ENCODE data around the gene TOMM7.
A peak's percentile ranks its signal among the peaks of the same experiment; 100 is the strongest.
"Not testable (repeated sequence)": the region's sequence is repeated elsewhere in the genome, so short reads cannot be mapped to it uniquely, and the experiment has no call there.

The TOMM7 gene

DNA sequence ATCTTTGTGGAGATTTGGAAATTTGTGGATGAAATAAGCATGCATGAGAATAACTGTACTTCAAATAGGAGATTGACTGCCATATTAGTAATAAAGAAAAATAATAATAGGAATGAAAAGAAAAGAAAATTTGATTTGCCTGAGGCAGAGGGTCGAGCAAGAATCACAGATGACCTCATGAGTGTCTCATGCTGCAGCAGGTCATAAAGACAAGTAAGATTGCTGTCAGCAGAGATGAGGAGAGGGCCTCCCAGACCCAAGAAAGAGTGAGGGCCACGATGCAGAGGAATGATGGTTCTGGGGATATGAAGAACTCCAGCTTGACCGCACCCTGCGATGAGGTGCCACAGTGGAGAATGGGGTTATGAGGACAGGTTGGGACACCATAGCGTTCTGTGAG is 39.2 kb downstream of the TOMM7 start:
- DNase-seq (ENCODE audit: low read depth), result no peak

DNA sequence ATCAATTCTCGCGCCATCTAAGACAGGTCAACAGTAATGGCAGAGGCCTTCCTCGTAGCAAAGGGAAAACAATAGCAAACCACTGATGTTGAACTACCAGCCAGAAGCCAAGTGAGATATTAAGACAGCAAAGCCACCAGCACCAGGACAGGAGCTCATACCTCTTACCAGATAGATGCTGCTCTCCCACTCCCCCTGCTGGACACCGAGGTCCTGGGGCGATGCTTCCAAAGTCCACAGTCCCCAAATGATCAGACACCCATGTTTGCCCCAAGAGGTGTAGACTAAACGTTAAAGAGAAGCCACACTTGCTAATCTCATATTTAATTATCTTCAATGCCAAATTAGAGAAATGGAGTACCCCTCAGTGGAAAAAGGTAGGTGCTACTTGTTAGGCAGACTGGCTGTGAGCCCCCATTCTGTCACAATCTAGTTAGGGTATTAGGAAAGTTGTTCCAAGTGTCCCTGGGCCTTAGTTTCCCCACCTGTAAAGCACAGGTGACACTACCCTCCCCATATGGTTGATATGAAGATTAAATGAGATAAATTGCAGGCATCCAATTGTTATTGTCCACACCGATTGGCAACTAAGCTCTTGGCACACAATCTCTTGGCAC is 39.9 kb downstream of the TOMM7 start:
- DNase-seq (ENCODE audit: low read depth), result peak; percentile 62

DNA sequence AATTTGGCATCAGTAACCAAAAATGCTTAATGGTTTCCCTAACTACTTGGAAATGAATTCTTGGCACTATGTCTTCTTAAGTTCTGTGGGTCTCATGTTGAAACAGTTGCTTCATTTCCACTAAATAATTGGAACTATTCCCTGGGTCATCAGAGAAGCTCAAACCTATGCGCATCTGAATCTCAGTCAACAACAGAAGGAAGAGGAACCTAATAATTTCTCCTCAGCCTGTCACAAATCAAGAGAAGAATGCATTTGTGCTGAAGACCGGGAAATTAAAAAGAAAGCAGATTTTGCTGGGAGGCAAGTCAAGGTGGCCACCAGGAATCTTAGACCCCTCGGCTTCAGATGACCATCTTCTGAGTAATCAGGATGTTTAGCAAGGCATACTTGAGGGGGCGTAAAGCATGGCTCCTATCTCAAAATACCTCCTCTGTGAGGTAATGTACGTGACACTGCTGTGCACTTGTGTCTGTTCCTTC is 41.4 kb downstream of the TOMM7 start:
- no peak for DNase-seq (ENCODE audit: low read depth)

DNA sequence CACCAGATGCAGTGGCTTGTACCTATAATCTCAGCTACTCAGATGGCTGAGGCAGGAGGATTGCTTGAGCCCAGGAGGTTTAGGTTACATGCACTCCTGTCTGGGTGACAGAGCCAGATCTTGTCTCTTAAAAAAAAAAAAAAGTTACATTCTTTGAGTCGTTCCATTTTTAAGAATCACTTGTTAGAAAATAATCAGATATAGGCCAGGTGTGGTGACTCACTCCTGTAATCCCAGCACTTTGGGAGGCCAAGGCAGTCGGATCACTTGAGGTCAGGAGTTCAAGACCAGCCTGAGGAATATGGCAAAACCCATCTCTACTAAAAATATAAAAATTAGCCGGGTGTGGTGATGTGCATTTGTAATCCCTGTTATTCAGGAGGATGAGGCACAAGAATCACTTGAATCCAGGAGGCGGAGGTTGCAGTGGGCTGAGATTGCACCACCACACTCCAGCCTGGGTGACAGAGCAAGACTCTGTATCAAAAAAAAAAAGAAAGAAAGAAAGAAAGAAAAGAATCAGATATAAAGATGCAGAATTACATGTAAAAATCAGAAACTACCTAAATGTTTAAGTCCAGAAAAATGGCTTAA is 42.8 kb downstream of the TOMM7 start:
- DNase-seq (ENCODE audit: low read depth), result not testable (repeated sequence)

DNA sequence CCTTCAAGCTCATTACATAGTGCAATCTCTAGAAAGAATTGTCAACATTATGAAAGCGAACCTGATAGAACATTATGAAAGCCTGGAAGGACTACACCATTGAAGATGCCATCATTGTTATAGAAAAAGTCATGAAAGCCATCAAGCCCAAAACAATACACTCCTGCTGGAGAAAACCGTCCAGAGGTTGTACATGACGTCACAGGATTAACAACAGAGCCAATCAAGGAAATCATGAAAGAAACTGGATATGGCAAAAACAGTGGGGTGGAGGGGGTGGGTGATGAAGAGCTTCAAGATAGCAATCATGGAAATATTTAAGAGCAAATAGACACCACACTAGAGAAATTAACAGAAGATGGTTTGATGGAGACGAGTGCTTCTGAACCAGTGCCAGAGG is 45.7 kb downstream of the TOMM7 start:
- DNase-seq (ENCODE audit: low read depth), result no peak

DNA sequence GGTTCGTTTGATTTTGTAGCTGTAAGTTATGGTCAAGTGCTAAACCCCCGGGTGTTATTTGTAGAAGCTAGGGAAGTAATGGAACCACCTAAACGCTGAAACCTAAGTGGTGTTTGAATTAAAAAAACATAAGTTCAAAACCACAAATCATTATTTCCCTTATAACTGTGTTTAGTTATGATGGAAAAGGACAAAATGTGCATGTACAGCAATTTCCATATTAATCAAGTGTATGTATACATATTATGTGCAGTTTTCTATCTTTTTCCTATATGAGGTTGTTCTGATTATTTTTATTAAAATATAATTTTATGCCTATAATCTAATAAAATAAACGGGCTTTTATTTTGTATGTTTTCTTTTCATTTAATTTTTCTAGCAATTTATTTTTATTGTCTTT is 49.8 kb downstream of the TOMM7 start:
- DNase-seq (ENCODE audit: low read depth), result no peak

DNA sequence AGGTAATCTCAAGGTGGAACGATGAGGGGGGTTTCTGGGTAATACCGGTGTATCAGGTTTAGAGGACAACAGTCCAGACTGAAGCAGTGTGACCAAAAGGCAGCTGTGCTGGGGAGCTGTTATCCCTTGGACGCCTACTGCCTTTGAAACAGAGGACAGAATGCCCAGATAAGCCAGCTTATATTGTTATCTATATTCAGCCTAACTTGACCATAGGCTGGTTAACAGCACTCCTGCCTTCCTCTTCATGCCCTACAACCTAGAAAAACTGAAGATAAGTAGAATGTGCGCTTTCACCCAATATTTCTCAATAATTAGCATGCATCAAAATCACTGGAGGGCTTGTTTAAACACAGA is 50.8 kb downstream of the TOMM7 start:
- DNase-seq (ENCODE audit: low read depth), result no peak

DNA sequence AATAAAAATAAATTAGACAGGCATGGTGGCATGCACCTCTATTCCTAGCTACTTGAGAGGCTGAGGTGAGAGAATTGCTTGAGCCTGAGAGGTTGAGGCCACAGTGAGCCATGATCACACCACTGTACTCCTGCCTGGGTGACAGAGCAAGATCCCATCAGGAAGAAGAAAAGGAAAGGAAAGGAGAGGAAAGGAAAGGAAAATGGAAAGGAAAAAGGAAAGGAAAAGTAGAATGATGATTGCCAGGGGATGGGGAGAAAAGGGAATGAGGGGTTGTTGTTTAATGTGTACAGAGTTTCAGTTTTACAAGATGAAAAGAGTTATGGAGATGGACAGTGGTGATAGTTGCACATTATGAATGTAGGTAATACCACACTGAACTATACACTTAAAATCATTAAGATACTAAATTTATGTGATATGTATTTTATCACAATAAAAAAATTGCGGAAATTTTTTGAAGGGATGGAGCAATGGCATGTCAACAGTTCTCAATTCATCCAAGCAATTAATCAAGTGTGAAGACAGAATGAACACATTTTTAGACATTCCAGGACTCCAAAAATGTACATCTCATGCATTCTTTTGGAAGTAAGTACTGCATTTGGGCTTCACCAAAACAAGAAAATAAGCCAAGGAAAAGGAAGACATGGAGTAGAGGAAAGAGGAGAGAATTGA is 51.3 kb downstream of the TOMM7 start:
- DNase-seq (ENCODE audit: low read depth), result no peak

DNA sequence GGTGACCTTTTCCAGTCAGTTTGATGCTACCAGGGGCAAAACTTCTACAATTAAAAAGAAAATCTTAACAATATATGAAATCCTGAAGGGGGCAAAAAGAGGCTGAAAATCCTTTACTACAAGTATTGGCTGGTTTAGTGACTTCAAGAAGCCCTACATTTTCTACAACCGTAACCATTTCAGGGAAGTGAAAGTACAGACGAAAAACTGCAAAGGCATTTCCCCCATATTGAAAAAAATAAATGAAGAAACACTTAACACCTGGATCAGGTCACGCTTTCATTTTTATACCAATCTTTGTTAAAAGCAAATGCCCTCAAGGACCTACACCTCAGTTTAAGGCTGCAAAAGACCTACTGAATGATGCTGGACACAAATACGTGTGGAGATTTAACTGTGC is 57.0 kb downstream of the TOMM7 start:
- no peak for DNase-seq (ENCODE audit: low read depth)
